Mammary microvascular endothelial cell (primary cell): ENCODE results near the gene WDHD1. TPM values are rescaled to one million over a fixed set of nuclear protein-coding genes. Genes with fewer than 3 reads are reported as not detected.

Experiments
- total RNA-seq: library from RNA; depleted of rRNA; stranded (reverse); fragments of >200 nt; gene quantifications from 2 replicates; pipeline ENCODE4 v1.2.3, GENCODE V29; 2015

The WDHD1 gene
- 12.9 and 13.3 TPM in 2 replicates for total RNA-seq

GRCh38 chr14:55026793-55027561 lies at the start of gene WDHD1, which contains the start of gene SOCS4:
Gene WDHD1, minus strand, starts transcription at chr14:55027099. Its CDS starts 312 bp downstream, at chr14:55026787.
Gene SOCS4, plus strand, starts transcription at chr14:55027236. Its CDS starts 15,806 bp downstream, at chr14:55043042.

DNA sequence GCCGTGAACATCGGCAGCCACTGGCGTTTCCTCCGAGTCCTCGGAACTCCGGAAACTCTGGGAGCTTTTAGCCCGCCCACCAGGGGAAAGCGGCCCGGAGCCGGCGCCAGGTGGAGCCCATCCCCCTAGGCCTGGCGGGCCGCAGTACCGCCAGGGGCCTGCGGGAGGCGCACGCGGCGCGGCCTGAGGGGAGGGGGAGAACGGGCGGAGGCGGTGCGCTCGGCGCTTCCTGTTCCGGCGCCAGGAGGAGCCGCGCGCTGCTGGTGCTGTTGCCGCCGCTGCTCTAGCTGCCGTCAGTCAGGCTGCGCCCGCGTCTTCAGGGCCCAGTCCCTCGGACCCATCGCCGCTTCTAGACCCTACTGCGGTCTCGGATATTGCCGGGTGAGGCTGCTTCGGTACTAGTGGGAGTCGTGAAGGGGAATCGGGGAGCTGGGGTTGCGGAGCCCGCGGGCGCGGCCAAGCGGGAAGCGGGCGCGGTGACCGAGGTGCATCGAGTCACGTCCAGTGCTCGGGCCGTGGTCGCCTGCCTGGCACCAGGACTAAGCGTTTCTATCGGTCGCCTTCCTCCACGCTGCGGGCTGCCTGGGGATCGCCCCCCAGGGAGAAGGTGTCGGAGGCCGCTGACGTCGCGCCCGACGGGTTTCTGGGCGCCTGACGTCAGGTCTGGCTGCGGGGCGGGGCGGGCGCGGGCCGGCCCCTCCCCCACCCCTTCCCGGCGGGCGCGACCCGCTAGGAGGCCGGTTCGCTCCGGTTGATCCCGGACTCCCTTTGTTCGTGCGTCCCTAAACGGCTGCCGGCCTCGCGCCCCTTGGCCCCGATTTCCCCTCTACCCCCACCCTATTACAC lies 24.7 kb upstream of the WDHD1 start, which contains the start of gene MAPK1IP1L:
TSS of gene MAPK1IP1L (plus strand) at position 225 of the 846 bp plus-strand sequence. CDS start 10,037 bp downstream, outside the sequence.

GRCh38 chr14:54902521-54903420 lies 124.1 kb downstream of the WDHD1 start, which contains the start of gene GCH1:
Gene GCH1, minus strand, starts transcription at chr14:54902826. Its CDS starts 163 bp downstream, at chr14:54902663.

Other genes starting within 250 kb of the WDHD1 start
- gene GCH1, start 124.3 kb downstream of the WDHD1 start, total RNA-seq: 12.8 and 13.9 TPM in 2 replicates
- gene SOCS4, start 137 bp upstream of the WDHD1 start, total RNA-seq: 13.0 and 15.4 TPM in 2 replicates
- 79.1 and 119 TPM in 2 replicates for gene MAPK1IP1L, start 24.5 kb upstream of the WDHD1 start, total RNA-seq
- gene LGALS3, start 102.2 kb upstream of the WDHD1 start, total RNA-seq: 248 and 272 TPM in 2 replicates
- 56.8 and 60.1 TPM in 2 replicates for gene DLGAP5, start 164.5 kb upstream of the WDHD1 start, total RNA-seq
- 11.1 and 12.0 TPM in 2 replicates for gene FBXO34, start 244.3 kb upstream of the WDHD1 start, total RNA-seq